B cell (primary cell): ENCODE results near the gene KCNJ5. TPM values are rescaled to one million over a fixed set of nuclear protein-coding genes. Genes with fewer than 3 reads are reported as not detected.

Source experiments
- ATAC-seq: fragments of 200-7000 bp; cut with Tn5 transposase; one replicate; pipeline ENCODE4 v1.10.0; 2021; ENCODE audit warnings: low read depth, mild to moderate bottlenecking, moderate number of reproducible peaks, moderate library complexity
- CTCF ChIA-PET: fragments of 350-600 bp; sonication (Branson Sonifier 250); formaldehyde crosslinking; loops from one replicate; lab custom pipeline; 2021; ENCODE audit warnings: antibody characterized with exemption, inconsistent platforms; lab: Charles Lee
- POLR2A ChIA-PET: fragments of 350-600 bp; sonication (Branson Sonifier 250); formaldehyde crosslinking; loops from one replicate; lab custom pipeline; 2021; ENCODE audit warnings: antibody characterized with exemption; lab: Charles Lee
- DNase-seq: peaks from one replicate; pipeline ENCODE4 v3.0.0; 2013
- H2AFZ ChIP-seq: 2 replicates; pipeline ENCODE4 v1.6.1; 2012; ENCODE audit warnings: mild to moderate bottlenecking, low read depth, low read length; ENCODE audit not compliant: insufficient read depth, poor library complexity, severe bottlenecking
- H3K27ac ChIP-seq, 2 donors: 1 replicate in 1 of 2; 2 replicates in 1 of 2; pipeline ENCODE4 v1.5.1; 2012 to 2013; ENCODE audit warnings: low read length in 2 of 2, mild to moderate bottlenecking in 2 of 2, moderate library complexity in 1 of 2
- H3K27me3 ChIP-seq, 4 experiments: fragments of 200-600 bp in 1 of 4; sonication (generic) in 1 of 4; replicated peaks in 1 of 4; 1 replicate in 2 of 4; 2 replicates in 2 of 4; pipeline versions ENCODE4 v1.6.1 to v1.7.0; 2013 to 2016; ENCODE audit warnings: low read length in 3 of 4, mild to moderate bottlenecking in 2 of 4, mixed read lengths in 1 of 4, moderate library complexity in 1 of 4; ENCODE audit not compliant: insufficient read depth in 4 of 4, control insufficient read depth in 3 of 4; ENCODE audit errors: control extremely low read depth in 1 of 4
- H3K36me3 ChIP-seq, 2 experiments: replicated peaks in 1 of 2; 1 replicate in 1 of 2; 2 replicates in 1 of 2; pipeline versions ENCODE4 v1.6.1 to v1.7.1; 2013; ENCODE audit warnings: low read length in 1 of 2; ENCODE audit not compliant: insufficient read depth in 2 of 2, control insufficient read depth in 1 of 2; ENCODE audit errors: control extremely low read depth in 1 of 2, extremely low read depth in 1 of 2
- H3K4me1 ChIP-seq, 2 donors: fragments of 200-600 bp in 1 of 2; sonication (generic) in 1 of 2; 1 replicate in 1 of 2; 2 replicates in 1 of 2; pipeline versions ENCODE4 v1.5.1 to v1.6.1; 2013 to 2017; ENCODE audit warnings: low read length in 2 of 2; ENCODE audit not compliant: control insufficient read depth in 2 of 2, insufficient read depth in 2 of 2
- H3K4me2 ChIP-seq: replicated peaks from 2 replicates; pipeline ENCODE3; 2012; ENCODE audit warnings: mild to moderate bottlenecking, low read depth, low read length; ENCODE audit not compliant: poor library complexity, severe bottlenecking
- H3K4me3 ChIP-seq, 5 experiments: fragments of 200-600 bp in 1 of 5; sonication (generic) in 1 of 5; 1 replicate in 3 of 5; 2 replicates in 2 of 5; pipeline versions ENCODE4 v1.5.1 to v1.7.0; 2011 to 2016; ENCODE audit warnings: low read length in 4 of 5, mild to moderate bottlenecking in 4 of 5, low read depth in 2 of 5, control low read depth in 1 of 5, moderate library complexity in 1 of 5; ENCODE audit not compliant: insufficient read depth in 1 of 5; ENCODE audit errors: control extremely low read depth in 1 of 5, extremely low read depth in 1 of 5
- H3K79me2 ChIP-seq: fragments of 200-600 bp; sonication (generic); one replicate; pipeline ENCODE4 v1.6.0; 2016; ENCODE audit warnings: low read length; ENCODE audit not compliant: control insufficient read depth, insufficient read depth
- H3K9ac ChIP-seq: fragments of 200-600 bp; sonication (generic); 2 replicates; pipeline ENCODE4 v1.6.1; 2017; ENCODE audit warnings: mild to moderate bottlenecking, low read length, moderate library complexity
- H3K9me3 ChIP-seq, 3 donors: one replicate each; pipeline versions ENCODE4 v1.6.1 to v1.7.1; 2013; ENCODE audit warnings: low read length in 2 of 3; ENCODE audit not compliant: control insufficient read depth in 2 of 3, insufficient read depth in 1 of 3; ENCODE audit errors: control extremely low read depth in 1 of 3
- H4K20me1 ChIP-seq: 2 replicates; pipeline ENCODE4 v1.6.0; 2012; ENCODE audit warnings: mild to moderate bottlenecking, low read length; ENCODE audit not compliant: insufficient read depth, control insufficient read depth, poor library complexity, severe bottlenecking
- H3K27ac Mint-ChIP-seq: one replicate; pipeline ENCODE4 v1.8.0; 2021; ENCODE audit warnings: mixed read lengths
- H3K27me3 Mint-ChIP-seq: one replicate; pipeline ENCODE4 v1.8.0; 2021; ENCODE audit warnings: mixed read lengths
- H3K4me1 Mint-ChIP-seq: one replicate; pipeline ENCODE4 v1.8.0; 2021; ENCODE audit warnings: mixed read lengths
- H3K4me3 Mint-ChIP-seq: one replicate; pipeline ENCODE4 v1.8.0; 2021; ENCODE audit warnings: mixed read lengths
- H3K9me3 Mint-ChIP-seq: one replicate; pipeline ENCODE4 v1.8.0; 2022; ENCODE audit warnings: mixed read lengths; ENCODE audit not compliant: insufficient read depth
- CTCF ChIP-seq: fragments of 200-600 bp; IDR thresholded peaks from one replicate; pipeline ENCODE4 v1.8.0; 2022; ENCODE audit warnings: antibody characterized with exemption, mild to moderate bottlenecking
- EZH2 ChIP-seq: IDR thresholded peaks from 2 replicates; pipeline ENCODE4 v1.6.1; 2012; ENCODE audit warnings: borderline replicate concordance, low read depth, mild to moderate bottlenecking, moderate library complexity, low read length; ENCODE audit not compliant: insufficient read depth, poor library complexity, severe bottlenecking
- WGBS: methylation state at CpG from one replicate; pipeline ENCODE4 v1.1.5; 2013; ENCODE audit warnings: missing lambda C conversion rate; ENCODE audit not compliant: insufficient coverage; 5-methylcytosine and 5-hydroxymethylcytosine counted together
- intact Hi-C: fragments of 100-400 bp; cut with micrococcal nuclease; formaldehyde crosslinking; loops from one replicate; pipeline ENCODE4 v1.10.0; 2022
- polyA plus RNA-seq: library from polyadenylated mRNA; depleted of rRNA; stranded (reverse); fragments of >200 nt; gene quantifications from 2 replicates; pipeline ENCODE4 v1.2.3, GENCODE V29; 2012
- total RNA-seq, 2 donors: library from RNA; stranded (reverse); fragments of 120-200 nt in 1 of 2; gene quantifications; 1 replicate in 1 of 2; 2 replicates in 1 of 2; pipeline versions ENCODE4 v1.2.3 to v1.2.4, GENCODE V29; 2013 to 2022

Gene KCNJ5
- total and polyA plus RNA-seq, 2 donors (not counting 1 experiment from before 2014, with no cell fraction given) = 0.01 TPM; not detected in 1

- peaks cover 0 to 18% (median 0%) of the 10 kb centered on the region in 3 donors for H3K9me3 ChIP-seq
- ChIA-PET POLR2A (interaction anchor here (0.5 kb wide), 1 partner anchor 13 kb away, joined by 3 read pairs; no protein-coding TSS in a partner anchor), CTCF (interaction anchor here (1.1 kb wide), 1 partner anchor 781 kb away, joined by 4 read pairs; no protein-coding TSS in a partner anchor)
- Mint-ChIP-seq H3K4me3 (no peak overlapping the region), H3K27me3 (peaks cover 27% of the 10 kb centered on the region), H3K9me3 (no peaks in the 10 kb centered on the region), H3K4me1 (no peaks in the 10 kb centered on the region), H3K27ac (no peak overlapping the region)
- intact Hi-C loops = no loop called here
- no peaks in the 10 kb centered on the region for H3K79me2 ChIP-seq
- DNase-seq = no peak
- H3K4me2 ChIP-seq = no peak overlapping the region
- H3K4me3 ChIP-seq = no peak overlapping the region
- H2AFZ ChIP-seq = no peak overlapping the region
- H4K20me1 ChIP-seq = no peaks in the 10 kb centered on the region
- no peak overlapping the region for H3K27ac ChIP-seq
- ATAC-seq = no peak
- no peak overlapping the region for H3K9ac ChIP-seq
- TF ChIP-seq EZH2 (no peak), CTCF (no peak)
- H3K4me1 ChIP-seq = no peaks in the 10 kb centered on the region
- H3K36me3 ChIP-seq = no peaks in the 10 kb centered on the region
- WGBS = 88% methylated on average over 14 of the region's 16 CpGs
- peaks cover 0 to 19% (median 0%) of the 10 kb centered on the region in 4 experiments for H3K27me3 ChIP-seq
Measured at GRCh38 chr11:128938156-128938885, 47.2 kb downstream of the KCNJ5 start.

- H3K4me1 Mint-ChIP-seq = no peaks in the 10 kb centered on the region
- Histone ChIP-seq H3K27me3 (peaks cover 0 to 19% (median 0%) of the 10 kb centered on the region in 4 experiments), H4K20me1 (no peaks in the 10 kb centered on the region), H3K4me3 (no peak overlapping the region), H3K4me2 (no peak overlapping the region), H3K9me3 (peaks cover 0 to 7% (median 0%) of the 10 kb centered on the region in 3 donors), H3K4me1 (no peaks in the 10 kb centered on the region), H3K36me3 (no peaks in the 10 kb centered on the region), H3K79me2 (no peaks in the 10 kb centered on the region), H3K9ac (no peak overlapping the region), H3K27ac (no peak overlapping the region), H2AFZ (no peak overlapping the region)
- H3K27ac Mint-ChIP-seq = no peak overlapping the region
- 94% methylated on average over 11 of the region's 11 CpGs for WGBS
- intact Hi-C loops = no loop called here
- CTCF ChIA-PET = no interaction called here
- H3K27me3 Mint-ChIP-seq = peaks cover 31% of the 10 kb centered on the region
- no peak for DNase-seq
- H3K9me3 Mint-ChIP-seq = no peaks in the 10 kb centered on the region
- TF ChIP-seq EZH2 (no peak), CTCF (no peak)
- POLR2A ChIA-PET = no interaction called here
- H3K4me3 Mint-ChIP-seq = no peak overlapping the region
- no peak for ATAC-seq
Measured at GRCh38 chr11:128939591-128939990, 48.4 kb downstream of the KCNJ5 start.
